VCaP (cell line): ENCODE results near the gene CAPN15.

Experiments used
- H3K27ac ChIP-seq: fragments of 450-650 bp; 2 replicates; pipeline ENCODE4 v1.5.1; 2017
- TF ChIP-seq, protein P1 (sequence below): fragments of 450-650 bp; conservative IDR thresholded peaks from 2 replicates; pipeline ENCODE4 v1.5.1; 2017; ENCODE audit warnings: mild to moderate bottlenecking, moderate library complexity

The CAPN15 gene

DNA sequence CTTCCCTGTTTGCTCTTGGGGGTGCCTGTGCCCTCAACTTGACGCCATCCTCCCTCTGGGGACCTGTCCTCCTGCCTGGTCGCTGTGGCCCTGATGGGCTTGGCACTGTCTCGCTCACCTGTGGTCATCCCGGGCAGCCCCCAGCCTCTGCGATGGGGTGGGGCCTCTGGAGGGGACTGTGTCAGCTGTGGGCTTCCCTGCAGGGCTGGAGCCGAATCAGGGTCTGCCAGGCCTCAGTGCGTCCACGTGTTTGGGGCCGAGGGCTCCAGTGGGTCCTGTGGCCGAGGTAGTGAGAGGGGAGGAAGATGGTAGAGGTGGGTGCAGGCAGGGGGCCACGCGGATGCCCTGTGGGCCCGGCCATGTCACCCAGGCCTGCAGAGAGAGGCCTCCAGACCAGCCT is 50.3 kb downstream of the CAPN15 start:
- no peak overlapping the region for H3K27ac ChIP-seq
- TF ChIP-seq, protein P1, sequence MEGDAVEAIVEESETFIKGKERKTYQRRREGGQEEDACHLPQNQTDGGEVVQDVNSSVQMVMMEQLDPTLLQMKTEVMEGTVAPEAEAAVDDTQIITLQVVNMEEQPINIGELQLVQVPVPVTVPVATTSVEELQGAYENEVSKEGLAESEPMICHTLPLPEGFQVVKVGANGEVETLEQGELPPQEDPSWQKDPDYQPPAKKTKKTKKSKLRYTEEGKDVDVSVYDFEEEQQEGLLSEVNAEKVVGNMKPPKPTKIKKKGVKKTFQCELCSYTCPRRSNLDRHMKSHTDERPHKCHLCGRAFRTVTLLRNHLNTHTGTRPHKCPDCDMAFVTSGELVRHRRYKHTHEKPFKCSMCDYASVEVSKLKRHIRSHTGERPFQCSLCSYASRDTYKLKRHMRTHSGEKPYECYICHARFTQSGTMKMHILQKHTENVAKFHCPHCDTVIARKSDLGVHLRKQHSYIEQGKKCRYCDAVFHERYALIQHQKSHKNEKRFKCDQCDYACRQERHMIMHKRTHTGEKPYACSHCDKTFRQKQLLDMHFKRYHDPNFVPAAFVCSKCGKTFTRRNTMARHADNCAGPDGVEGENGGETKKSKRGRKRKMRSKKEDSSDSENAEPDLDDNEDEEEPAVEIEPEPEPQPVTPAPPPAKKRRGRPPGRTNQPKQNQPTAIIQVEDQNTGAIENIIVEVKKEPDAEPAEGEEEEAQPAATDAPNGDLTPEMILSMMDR, result no peak

DNA sequence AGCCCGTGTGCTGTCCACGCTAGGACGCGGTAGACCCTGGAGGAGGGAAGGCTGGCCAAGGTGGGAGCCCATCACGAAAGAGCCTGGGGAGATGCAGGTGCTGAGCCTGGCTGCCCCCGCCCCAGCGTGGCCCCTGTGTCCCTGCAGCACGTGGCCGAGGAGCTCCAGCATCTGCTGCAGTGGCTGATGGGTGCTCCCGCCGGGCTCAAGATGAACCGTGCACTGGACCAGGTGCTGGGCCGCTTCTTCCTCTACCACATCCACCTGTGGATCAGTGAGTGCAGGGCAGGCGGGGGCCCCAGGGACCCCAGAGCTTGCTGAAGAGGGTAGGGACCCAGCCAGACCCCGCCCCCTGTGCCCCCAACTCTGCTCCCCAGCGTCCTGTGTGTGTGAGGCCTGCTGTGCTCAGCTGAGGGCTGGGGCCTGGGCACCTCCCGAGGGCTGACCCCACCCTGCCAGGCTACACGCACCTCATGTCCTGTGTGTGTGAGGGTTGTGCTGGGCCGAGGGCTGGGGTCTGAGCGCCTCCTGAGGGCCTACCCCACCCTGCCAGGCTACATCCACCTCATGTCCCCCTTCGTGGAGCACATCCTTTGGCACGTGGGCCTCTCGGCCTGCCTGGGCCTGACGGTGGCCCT is 50.8 kb downstream of the CAPN15 start:
- TF ChIP-seq, protein P1, result no peak
- H3K27ac ChIP-seq, result no peak overlapping the region

DNA sequence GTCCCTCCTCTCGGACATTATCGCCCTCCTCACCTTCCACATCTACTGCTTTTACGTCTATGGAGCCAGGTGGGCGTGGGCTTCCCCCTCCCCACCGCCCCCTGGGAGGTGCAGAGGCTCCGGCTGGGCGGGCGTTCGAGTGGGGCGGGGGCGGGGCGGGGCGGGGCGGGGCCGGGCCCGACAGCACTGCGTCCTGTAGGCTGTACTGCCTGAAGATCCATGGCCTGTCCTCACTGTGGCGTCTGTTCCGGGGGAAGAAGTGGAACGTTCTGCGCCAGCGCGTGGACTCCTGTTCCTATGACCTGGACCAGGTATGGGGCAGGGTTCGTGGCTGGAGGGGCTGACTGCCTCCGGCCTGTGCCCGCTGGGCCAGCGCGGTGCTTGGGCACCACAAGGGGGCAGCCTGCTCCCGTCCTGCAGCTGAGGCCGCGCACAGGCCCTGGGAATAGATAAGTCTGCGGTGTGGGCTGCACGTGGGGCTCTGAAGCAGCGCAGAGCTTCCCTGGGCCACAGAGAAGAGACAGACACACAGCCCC is 51.4 kb downstream of the CAPN15 start:
- TF ChIP-seq, protein P1, result peak; percentile 24; the same call in 1 of the 2 replicates
- H3K27ac ChIP-seq, result no peak overlapping the region

DNA sequence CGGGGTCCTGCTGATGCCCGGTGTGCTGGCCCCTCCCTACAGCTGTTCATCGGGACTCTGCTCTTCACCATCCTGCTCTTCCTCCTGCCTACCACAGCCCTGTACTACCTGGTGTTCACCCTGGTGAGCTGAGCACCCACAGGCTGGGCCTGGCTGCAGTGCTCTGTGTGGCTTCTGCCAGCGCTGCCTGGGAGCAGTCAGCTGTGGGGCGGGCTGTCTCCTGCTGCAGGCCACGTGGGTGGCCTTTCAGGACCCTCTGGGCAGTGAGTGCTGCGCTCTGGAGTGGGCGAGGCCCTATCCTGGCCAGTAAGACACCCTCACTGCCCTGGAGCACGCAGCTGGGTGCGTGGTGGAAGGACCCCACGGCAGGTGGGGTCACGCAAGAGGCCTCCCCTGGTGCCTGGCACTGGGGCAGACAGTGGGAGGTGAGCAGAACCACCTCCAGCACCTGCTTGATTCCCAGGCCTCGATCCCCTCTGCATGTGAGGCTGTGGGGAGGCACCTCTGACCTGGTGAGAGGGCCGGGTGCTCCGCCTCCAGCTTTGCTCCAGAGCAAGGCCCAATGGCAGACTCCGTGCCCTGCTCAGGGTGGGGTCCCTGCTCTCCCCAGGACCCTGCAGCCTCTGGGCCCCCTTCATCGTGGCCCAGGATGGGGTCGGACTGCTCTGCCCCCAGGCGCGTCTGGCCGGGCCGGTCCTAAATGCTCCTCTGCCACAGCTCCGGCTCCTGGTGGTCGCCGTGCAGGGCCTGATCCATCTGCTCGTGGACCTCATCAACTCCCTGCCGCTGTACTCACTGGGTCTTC is 52.8 kb downstream of the CAPN15 start:
- TF ChIP-seq, protein P1, result no peak
- no peak overlapping the region for H3K27ac ChIP-seq

DNA sequence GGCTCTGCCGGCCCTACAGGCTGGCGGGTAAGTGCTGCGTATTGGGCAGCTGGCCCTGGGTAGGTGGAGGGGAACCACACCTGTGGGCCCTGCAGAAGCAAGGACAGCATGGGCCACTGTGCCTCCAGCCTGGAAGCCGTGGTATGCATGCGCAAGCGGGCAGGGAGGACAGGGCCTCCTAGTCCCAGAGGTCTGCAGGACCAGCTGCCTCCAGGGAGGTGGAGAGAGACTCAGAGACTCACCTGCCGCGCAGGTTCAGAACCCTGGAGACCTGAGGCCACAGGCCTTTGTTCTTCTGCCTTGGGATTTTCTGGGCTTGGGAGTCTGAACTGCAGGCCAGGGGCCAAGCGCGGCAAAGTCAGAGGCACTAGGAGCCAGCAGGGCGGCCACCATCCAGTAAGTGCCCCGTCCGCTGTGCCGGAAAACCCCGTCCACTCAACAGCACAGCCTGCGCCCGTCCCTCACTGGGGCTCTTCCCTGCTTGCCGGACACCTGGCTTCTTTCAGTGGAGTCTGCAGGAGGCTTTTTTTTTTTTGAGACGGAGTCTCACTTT is 53.5 kb downstream of the CAPN15 start:
- H3K27ac ChIP-seq, result no peak overlapping the region
- TF ChIP-seq, protein P1, result no peak

DNA sequence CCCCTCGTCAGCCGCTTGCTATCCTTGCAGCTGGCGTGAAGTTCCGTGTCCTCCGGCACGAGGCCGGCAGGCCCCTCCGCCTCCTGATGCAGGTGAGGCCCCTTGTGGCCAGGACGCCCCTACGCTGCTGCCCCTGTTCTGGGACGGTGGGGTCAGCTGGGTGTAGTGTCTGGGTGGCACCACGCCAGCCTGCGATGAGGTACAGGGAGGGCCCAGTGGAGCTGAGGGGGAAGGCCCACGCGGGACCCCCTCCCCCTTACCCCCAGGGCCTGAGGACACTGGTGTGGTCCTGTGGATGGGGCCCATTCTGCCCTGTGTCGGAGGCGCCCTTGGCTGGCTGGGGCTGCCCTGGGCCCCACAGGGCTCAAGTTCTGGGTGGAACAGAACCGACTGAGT is 54.7 kb downstream of the CAPN15 start:
- no peak overlapping the region for H3K27ac ChIP-seq
- TF ChIP-seq, protein P1, result no peak

DNA sequence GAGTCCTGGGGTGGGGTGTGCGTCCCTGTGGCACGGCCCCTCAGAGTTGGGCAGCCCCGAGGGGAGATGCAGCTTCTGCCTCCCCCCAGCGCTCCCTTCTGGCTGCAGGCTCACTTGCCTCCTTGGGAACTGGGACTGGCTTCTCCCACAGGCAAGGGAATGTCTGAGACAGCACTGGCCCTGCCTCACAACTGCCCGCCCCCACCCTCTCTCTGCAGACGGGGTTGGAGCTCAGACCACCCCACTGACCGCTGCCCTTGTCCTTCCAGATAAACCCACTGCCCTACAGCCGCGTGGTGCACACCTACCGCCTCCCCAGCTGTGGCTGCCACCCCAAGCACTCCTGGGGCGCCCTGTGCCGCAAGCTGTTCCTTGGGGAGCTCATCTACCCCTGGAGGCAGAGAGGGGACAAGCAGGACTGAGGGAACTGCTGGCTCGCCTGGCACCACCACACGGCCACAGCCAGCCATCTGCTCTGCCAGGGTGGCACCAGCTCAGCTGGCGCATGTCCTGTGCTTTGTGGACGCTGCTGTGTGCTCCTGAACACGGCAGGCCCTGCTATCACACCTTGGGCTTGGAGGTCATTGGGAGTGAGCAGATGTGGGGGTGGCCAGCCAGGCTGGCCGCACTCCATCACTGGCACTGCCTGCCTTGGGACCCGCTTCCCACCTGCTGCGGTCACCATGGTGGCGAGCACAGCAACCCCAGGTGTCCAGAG is 55.3 kb downstream of the CAPN15 start:
- TF ChIP-seq, protein P1, result no peak
- no peak overlapping the region for H3K27ac ChIP-seq
